ENCODE measurements around the gene ADCY1.

Gene ADCY1

DNA sequence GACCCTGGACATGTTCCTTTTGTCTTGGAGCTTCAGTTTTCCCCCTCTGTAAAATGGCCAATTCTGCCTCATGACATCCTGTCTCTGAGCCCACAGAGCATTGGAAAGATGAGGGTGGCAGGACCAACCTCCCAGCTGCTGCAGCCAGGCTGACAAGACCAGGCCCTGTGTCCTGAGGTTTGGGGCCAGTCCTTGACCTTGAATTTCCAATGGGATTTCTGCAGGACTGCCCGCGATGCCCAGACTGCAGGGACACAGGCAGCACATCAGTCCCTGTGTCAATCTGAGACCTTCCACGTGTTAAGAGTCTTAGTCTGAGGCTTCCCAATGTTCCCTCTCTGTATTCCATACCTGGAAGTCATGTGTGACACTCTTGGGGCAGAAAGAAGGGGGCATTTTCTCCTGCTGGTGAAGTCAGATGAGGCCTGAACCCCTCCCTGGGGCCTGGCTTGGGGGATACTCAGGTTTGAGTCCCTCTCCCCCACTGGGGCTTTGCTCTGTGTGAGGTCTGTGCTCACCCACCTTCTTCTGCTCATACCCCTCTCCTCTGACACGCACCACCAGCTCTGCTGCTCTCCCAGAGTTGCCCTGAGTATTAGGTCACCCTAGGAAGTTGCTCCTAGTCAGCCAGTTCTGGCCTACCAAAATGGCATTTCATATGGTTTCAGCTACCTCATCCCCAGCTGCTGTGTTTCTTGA is 79.2 kb downstream of the ADCY1 start:
- DNase-seq (ENCODE audit: low spot score) = no peak

DNA sequence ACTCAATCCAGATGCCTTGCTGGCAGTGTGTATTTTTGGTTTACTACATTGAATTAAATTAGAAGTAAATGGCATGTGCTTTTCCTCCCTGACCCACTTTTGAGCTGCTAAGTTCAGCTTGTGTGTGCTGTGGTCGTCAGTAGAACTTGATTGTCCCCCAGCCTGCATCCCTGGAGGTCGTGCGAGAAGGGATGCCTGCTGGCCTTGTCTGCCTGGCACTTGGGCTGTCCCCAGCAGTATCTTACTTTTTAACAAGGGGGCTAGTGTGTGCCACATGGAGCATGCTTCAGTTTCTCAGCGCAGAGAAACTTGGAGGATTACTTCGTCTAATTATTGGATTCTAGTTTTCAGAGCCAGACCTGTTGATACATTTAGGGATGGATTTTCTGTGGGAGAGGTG is 80.2 kb downstream of the ADCY1 start:
- DNase-seq (ENCODE audit: low spot score) = no peak

DNA sequence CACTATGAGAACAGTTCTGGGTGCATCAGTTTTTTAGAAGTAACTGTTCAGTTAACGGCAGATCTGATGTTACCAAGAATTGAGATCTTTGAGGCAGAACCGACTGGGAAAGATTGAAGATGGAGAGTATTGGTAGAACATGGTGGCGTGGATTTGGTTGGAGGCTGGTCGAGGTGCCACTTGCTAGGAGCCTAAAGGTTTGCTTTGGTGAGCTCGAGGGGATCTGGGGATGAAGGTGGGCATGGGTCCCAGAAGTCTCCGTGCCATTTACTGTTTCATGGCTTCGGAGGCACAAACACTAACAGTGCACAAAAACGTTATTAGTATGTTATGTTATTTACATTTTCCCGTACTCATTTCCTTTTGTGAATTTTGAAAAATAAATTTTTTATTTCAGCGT is 81.4 kb downstream of the ADCY1 start:
- no peak for DNase-seq (ENCODE audit: low spot score)

DNA sequence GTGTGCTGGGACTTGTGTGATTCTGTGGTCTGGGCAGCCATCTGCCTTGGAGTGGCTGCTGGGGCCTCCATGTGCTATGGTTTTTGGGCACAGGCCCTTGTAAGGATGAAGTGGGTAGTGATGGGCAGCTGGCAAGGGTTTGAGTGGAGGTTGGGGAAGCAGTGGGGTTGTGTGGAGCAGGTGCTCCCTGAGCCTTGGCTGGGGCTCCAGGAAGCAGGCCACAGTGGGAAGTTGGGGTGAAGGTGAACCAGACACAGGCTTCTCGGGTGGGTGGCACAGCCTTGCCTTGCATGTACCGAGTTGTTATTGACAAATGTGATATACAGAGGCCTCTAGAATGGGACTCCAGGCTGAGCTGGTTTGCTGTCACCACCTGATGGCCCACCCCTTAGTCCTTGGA is 82.3 kb downstream of the ADCY1 start:
- DNase-seq (ENCODE audit: low spot score) = no peak

DNA sequence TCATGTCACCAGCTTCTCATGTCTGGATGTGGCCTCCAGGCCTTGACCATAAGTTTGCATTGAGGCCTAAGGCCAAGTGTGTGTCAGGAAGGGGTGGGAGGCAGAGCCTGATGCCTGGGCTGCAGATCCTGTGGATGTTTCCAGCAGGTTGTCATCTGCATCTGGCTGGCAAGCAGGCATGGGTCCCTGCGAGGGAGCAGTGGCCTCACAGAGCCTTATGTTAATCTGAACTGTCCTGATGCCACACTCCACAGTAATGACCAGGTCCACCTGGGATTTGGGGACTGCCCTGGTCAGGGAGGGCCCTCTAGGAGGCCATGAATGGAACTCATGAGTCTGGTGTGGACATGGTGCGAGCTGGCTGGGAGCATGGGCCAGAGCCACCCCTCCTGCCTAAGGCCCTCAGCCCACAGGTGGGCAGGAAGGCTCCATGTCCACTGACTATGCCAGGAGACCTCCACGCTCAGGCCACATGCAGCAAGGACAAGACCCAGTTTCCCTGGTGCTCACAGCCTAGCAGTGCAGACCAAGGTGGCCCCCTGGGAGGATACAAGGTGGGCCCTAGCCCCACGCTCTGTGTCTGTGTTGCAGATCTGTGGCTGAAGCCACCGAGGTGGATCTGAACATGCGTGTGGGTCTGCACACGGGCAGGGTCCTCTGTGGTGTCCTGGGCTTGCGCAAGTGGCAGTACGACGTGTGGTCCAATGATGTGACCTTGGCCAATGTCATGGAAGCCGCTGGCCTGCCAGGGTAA is 83.1 kb downstream of the ADCY1 start:
- DNase-seq (ENCODE audit: low spot score) = no peak

DNA sequence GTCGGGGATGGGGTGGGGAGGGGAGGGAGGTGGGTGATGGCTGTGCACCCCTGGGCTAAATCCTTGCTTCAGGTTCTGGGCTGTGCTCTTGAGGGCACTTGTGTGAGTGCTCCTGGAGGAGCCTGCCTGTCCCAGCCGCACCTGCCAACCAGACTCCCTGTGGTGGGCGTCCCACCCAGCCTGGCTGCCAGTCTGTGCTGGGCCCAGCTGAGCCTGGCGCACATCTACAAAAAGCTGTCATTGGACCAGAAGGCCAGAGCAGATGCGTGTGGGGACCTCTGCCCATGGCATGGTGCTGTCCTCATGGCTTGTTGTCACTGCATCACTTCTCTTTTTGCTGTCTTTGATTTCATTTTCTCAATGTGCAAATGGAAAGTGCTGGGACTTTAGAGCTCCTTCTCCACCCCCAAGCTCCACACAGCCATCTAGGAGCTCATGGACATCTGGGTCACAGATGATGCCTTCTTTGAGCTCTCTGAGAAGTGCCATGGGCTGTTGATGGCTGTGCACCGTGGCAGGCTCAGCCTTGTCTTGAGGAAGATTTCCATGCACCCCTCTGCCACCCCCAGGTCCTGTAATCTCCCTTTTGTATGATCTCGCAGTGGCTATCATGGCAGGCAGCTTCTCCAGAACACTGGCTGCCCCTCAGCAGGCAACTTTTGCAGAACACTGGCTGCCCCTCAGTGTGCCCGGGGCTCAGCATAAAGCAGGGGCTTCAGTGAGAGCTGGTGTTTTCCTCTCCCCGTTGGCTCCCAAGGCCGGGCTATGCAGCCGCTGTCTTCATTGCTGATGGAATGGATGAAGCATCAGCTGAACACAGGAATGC is 83.9 kb downstream of the ADCY1 start:
- DNase-seq (ENCODE audit: low spot score) = no peak

DNA sequence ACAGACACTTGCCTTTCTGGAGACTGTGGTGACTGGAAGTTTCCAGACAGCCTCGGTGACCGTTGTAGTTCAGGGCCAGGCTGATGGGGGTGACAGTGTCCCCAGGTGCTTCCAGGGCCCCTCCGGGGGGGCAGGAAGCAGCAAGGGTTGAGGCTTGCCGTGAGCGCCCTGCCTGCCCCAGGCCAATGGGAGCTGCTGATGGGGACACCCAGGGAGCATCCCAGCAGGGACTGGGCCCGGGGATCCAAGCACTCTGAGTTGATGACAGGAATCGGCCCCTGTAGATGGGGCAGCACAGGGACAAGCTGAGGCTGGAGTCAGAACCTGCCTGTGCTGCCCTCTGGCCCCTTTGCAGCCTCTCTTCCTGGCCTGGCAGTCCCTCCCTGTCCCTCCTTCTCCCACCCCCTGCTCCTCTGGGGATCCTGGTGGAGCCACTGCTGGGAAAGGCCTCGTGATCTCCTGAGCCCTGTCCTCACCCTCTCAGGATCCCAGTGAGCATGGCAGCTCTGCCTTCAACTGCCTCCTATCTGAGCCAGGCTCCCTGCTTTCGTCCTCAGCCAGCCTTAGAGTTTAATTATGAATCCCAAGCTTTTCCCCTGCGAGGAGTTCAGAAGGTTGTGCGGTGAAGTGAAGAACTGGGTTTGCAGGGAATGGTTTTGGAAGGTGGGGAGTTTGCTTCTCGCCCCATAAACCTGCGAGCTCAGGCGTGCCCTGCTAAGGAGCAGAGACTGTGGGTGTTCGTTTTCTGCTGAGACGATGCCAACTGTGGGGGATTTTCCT is 84.7 kb downstream of the ADCY1 start:
- DNase-seq (ENCODE audit: low spot score) = no peak

DNA sequence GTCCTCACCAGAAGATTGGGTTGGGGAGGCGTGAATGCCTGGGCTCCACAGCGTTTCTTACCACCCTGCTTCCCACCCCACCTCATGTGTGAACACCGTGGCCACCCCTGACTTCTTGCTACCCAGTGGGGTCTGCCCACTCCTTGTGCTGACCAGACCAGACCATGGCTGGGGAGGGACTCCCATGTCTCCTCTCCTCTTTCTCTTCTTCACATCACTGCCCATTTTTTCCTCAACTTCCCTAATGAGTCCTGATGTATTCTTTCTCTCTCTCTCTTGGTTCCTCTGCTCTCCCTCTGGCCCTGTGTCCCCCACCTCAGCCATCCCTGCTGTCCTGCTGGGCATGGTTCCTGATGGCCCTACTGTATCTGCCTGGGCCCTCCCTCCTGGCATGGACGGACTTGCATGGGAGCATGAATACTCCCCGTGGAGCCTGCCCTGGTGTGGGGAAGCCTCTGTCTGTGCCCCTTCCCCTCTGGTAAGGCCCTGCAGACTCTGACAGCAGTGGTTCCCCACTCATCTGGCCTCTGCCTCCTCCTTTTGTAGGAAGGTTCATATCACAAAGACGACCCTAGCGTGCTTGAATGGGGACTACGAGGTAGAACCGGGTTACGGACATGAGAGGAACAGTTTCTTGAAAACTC is 85.5 kb downstream of the ADCY1 start:
- no peak for DNase-seq (ENCODE audit: low spot score)

DNA sequence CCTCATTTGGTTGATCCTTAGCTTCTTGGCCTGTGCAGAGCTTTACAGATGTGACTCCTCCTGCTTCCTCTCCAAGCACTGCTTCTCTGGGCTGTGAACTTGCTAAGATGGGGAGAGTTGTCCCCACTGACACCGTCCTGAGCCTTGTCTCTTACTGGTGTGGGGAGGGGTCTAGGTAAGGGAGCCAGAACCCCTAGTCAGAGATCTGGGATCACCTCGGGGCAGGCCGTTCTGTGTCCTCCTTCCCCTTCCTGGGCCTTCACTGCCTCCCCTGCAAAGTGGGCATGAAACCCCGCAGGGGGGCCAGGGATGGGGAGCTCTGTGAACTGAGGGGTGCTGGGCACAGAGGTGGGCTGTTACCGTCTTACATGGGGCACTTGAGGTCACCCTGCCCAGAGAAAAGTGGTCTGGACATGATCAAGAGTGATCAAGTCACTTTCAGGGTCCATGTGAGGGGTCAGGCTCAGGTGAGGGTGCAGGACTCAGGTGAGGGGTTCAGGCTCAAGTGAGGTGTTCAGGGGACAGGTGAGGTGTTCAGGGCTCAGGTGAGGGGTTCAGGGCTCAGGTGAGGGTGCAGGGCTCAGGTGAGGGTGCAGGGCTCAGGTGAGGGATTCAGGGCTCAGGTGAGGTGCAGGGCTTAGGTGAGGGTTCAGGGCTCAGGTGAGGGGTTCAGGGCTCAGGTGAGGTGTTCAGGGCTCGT is 86.2 kb downstream of the ADCY1 start:
- no peak for DNase-seq (ENCODE audit: low spot score)

DNA sequence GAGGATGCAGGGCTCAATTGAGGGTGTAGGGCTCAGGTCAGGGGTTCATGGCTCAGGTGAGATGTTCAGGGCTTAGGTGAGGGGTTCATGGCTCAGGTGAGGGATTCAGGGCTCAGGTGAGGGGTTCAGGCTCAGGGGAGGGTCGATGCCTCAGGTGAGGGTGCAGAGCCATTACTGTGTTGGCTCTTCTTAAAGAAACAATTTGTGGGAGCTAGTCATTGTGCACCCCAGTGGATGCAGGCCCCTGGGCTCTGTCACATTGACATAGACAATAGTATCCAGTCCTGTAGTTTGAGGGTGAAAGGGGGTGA is 86.7 kb downstream of the ADCY1 start:
- DNase-seq (ENCODE audit: low spot score) = no peak

DNA sequence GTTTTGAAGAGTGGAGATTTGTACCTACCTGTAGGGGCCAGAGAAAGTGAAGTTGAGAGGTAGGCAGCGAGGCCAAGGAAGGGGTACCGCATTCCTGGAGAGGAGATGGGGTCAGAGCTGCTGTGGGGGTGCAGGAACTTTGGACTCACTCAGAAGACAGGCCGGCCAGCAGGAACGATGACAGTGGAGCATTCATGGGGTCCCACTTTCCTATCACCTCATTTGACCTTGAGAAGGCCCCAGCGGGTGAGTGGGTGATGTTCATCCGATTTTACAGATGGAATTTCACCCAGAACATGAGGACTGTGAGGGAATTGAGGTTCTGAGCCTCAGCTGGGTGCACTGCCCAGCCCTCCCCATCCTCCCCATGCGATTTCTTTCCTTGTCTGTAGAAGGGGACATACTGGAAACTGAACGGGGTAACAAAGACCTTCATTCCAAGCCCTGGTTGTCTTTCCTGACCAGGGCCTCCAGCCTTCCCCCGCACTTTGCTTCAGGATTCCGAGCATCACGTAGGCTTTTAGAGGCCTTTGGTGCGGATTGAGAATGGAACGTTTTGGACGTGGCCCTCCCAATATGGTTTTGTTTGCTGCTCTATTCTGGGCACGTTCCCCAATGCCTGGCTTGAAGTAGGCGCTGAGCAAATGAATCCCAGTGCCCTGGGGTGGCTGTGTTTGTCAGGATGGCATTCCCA is 87.3 kb downstream of the ADCY1 start:
- no peak for DNase-seq (ENCODE audit: low spot score)

DNA sequence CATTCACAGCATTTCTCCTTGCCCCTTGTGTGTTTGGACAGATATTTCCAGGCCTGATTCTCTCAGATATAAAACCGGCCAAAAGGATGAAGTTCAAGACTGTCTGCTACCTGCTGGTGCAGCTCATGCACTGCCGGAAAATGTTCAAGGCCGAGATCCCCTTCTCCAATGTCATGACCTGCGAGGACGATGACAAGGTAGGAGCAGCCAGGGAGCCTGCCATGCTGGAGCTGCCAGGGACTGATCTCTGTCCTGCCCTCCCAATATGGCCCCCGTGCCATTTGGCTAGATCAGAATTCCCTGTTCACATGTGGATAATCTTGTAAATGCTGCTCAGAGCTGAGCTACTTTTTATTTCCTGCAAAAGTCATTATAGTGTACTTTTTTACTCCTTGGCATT is 87.8 kb downstream of the ADCY1 start:
- DNase-seq (ENCODE audit: low spot score) = no peak

DNA sequence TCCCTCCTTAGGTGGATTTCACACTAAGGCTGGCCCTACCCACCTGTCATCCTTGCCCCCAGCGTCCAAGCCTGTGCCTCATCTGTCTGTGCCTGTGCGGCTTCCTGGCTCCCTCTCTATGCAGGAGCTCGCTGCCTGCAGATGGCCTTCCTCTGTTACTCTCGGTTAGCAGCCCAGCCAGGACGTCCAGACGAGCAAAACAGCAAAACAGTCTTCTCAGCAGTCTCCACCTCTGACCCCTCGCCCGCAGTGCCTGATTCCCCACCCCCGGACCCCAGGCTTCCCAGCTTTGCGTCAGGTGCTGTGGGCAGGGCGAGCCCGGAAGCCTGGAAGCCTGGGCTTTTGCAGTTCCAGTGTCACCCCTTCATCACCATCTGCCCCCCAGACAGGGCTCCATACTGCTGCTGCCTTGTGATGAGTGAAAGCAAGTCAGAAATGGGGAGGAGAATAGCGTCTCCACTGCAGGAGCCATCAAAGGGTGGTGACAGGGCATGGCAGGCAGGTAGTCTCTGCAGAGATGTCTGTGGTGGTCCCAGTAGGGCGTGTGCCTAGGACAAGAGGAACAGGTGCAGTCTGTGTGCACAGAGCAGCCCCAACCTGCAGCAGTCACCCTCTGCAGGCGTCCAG is 88.5 kb downstream of the ADCY1 start:
- no peak for DNase-seq (ENCODE audit: low spot score)

DNA sequence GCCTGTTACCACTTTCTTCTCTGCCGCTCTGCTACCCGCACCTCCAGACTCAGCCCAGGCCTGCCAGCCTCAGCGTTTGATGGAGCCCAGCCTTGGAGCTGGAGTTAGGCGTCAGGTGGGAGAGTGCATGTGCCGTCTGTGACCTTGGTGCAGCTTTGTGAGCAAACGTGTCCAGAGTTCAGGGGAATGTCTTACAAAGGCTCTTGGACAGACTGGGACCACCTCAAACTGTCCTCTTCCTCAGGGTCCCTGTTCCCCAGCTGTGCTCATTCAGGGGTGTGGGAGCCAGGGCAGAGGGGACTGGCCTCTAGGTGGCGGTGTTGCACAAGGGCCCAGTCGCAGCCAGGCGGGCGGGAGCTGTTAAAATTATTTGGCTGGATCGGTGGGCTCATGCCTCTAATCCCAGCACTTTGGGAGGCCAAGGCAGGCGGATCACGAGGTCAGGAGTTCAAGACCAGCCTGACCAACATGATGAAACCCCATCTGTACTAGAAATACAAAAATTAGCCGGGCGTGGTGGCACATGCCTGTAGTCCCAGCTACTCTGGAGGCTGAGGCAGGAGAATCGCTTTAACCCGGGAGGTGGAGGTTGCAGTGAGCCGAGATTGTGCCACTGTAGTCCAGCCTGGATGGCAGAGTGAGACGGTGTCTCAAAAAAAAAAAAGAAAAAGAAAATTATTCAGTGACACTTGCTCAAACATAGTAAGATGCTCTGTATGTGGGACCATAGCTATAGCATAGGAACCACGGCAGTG is 89.2 kb downstream of the ADCY1 start:
- DNase-seq (ENCODE audit: low spot score) = peak; percentile 59

DNA sequence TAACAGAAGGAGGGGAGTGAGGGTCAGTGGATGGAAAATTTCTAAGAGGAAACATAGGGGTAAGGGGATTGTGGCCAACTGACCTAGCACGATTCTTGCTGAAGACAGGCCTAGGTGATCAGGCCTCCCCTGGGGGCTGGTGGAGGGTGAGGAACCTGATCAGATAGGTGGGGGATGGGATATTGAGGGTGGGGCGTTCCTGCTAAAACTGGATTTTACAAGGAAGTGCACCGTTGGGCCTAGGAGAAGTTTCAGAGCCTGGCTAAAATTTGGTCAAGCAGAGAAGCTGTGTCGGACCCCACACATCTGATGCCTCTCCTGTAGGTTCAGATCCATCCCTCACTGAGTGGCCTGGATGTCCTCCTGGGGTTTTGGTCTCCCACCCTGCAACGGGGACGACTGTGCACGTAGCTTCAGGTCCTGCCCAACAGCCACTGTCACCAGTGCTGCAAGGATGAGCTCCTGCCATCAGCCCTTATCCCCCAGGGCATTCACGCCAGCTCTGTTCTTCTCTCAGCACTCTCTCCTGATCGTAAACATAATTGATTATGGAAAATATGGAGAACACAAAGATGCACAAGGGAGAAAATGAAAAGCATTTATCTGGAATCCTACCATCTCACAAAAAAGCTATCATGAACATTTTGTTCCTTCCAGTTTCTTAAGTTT is 89.9 kb downstream of the ADCY1 start:
- DNase-seq (ENCODE audit: low spot score) = no peak

DNA sequence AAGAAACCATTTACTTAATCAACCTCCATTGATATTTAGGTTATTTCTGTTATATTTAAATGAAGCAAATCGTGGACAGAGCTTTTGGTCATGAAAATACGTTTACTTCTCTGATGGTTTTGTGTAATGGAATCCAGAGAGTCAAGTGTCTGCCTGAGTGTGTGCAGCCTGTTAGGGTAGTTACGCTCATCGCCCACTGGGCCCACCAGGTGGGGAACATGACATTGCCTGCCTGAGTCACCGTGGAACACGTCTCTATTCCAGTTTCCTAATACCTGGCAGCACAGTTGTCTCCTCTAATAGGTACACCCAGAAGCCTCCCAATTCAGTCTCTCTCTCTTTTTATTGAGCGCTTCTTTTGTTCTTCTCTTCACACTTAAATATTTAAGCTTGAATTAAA is 91.0 kb downstream of the ADCY1 start:
- no peak for DNase-seq (ENCODE audit: low spot score)

DNA sequence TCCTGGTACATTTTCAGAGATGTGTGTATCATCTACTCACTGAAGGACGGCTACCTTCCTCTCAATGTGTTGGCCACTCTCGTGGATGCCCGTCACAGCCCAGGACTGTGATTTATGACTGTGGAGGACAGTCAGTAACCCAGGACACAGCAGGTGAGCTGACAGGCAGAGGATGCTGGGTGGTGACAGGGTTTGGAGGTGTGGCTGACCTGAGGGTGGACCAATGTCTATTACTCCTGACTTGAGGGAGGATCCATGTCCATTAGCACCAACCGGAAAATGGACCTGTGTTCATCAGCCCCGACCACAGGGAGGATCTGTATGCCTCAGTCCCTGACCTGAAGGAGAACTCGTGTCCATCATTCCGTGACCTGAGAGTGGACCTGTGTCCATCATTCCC is 96.1 kb downstream of the ADCY1 start:
- DNase-seq (ENCODE audit: low spot score) = no peak

DNA sequence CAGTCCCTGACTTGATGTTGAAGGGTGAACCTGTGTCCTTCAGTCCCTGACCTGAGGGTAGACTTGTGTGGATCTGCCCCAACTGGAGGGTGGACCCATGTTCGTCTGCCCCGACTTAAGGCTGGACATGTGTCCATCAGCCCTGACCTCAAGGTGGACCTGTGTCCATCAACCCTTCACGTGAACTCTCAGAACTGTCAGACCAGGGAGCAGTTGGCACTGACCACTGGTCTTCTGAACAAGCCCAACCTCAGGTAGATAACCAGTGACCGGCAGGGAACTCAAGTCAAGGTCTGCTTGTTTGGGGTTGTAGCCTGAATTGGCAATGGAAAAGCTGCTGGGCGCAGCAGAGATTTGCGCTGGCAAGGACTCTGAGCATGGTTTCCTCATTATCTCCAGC is 96.5 kb downstream of the ADCY1 start:
- DNase-seq (ENCODE audit: low spot score) = no peak

Measured in NAMALWA (cell line).